ENCODE data around the gene MLX.
"Not testable (repeated sequence)": the region's sequence is repeated elsewhere in the genome, so short reads cannot be mapped to it uniquely, and the experiment has no call there.

The MLX gene

DNA sequence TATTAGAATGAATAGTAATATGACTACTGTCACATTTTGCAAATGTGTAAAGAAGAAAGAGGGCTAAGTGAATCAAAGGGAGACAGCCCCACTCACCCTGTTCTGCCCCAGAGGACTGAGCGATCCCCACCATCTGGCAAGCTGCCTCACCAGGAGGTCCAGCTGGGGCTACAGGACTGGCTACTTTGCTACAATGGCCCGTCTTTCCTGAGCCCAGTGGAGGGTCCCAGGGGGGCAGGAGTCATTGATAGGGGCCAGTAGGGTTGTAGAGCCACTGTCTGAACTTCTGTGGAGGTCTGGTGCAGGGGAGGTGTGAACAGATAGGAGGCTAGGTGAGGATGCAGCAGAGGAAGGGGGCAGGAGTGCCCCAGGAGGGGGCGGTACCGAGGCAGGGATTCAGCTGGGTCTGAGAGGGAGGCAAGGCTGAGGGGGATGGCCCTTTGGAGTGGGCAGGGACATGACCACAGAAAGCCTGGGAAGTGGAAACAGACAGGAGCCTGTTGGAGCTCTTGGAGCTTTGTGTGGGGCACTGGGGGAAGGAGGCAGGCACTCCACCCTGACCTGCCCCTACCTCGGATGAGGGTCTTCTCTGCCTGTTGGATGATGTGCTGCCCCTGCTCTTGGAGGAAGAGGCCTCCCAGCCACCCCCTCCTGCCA lies 10.8 kb upstream of the MLX start:
- DNase-seq = not testable (repeated sequence)

- DNase-seq = no peak
Measured at GRCh38 chr17:42559075-42559474, 7.8 kb upstream of the MLX start.

DNA sequence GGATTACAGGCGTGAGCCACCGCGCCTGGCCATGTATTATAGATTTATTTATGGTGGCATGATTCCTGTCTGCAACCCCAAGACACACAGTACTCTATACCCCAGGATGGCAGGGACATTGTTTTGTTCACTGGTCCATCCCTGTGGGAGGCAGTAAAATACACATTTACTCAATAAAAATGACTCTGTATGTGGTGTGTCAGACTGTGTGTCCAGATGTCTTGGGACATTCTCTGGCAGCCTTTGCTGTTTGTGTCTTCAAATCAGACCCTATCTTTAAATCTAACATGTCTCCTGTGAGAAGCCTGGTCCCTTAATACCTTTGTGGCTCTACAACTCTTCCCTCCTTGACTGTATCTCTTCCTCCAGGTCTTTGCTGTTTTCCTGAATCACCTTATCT lies 6.7 kb upstream of the MLX start:
- no peak for DNase-seq

GRCh38 chr17:42561897-42562387 lies 5.0 kb upstream of the MLX start, which contains the start of gene COASY:
Gene COASY (plus strand): TSS chr17:42562148. CDS start chr17:42562623, 475 bp downstream.
- peak; percentile 96 for DNase-seq

DNA sequence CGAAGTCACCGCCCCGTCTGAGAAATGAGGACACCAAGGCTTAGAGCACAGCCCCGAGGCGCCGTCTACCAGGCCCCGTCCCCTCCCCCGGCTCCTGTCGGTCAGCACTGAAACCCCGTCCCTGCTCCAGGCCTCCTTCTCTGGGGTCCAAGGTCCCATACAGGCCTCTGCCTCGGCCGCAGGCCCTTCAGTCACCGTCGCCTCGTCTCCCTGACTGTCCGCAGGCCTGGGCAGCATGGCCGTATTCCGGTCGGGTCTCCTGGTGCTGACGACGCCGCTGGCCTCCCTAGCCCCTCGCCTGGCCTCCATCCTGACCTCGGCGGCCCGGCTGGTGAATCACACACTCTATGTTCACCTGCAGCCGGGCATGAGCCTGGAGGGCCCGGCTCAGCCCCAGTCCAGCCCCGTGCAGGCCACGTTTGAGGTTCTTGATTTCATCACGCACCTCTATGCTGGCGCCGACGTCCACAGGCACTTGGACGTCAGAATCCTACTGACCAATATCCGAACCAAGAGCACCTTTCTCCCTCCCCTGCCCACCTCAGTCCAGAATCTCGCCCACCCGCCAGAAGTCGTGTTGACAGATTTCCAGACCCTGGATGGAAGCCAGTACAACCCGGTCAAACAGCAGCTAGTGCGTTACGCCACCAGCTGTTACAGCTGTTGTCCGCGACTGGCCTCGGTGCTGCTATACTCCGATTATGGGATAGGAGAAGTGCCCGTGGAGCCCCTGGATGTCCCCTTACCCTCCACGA lies 4.3 kb upstream of the MLX start:
- no peak for DNase-seq

GRCh38 chr17:42563143-42563509 lies 3.8 kb upstream of the MLX start:
- DNase-seq = no peak

GRCh38 chr17:42563543-42563942 lies 3.4 kb upstream of the MLX start:
- no peak for DNase-seq

DNA sequence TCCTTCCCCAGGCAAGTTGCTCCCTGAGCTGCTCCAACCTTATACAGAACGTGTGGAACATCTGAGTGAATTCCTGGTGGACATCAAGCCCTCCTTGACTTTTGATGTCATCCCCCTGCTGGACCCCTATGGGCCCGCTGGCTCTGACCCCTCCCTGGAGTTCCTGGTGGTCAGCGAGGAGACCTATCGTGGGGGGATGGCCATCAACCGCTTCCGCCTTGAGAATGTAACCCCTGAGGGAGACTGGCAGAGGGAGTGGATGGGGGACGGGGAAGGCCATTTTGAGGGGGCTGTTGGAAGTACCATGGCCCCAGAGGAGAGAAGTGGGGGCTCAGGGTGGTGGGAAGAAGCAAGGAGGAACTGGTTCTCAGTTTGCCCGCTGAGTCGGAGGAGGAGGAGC lies 3.0 kb upstream of the MLX start:
- DNase-seq = no peak

DNA sequence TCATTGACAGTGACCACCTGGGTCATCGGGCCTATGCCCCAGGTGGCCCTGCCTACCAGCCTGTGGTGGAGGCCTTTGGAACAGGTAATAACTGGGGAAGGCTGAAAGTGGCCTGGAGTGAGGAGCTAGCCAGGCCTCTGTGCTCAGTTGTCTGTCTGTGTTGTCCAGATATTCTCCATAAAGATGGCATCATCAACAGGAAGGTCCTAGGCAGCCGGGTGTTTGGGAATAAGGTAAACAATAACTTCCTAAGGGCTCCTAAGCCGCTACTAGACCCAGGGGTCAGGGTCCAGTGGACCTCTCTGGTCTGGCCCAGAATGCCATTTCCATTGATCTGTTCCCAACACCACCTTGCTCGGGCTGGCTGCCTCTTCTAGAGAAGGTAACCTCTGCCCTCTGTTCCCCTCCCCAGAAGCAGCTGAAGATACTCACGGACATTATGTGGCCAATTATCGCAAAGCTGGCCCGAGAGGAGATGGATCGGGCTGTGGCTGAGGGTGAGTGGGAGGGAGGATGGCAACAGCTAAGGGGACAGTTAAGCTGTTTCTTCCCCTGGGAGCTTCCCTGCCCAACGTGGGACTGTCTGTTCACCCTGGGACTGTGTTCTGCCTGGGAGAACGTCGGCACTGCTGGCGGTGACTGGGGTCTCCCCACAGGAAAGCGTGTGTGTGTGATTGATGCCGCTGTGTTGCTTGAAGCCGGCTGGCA lies 1.9 kb upstream of the MLX start:
- DNase-seq = no peak

DNA sequence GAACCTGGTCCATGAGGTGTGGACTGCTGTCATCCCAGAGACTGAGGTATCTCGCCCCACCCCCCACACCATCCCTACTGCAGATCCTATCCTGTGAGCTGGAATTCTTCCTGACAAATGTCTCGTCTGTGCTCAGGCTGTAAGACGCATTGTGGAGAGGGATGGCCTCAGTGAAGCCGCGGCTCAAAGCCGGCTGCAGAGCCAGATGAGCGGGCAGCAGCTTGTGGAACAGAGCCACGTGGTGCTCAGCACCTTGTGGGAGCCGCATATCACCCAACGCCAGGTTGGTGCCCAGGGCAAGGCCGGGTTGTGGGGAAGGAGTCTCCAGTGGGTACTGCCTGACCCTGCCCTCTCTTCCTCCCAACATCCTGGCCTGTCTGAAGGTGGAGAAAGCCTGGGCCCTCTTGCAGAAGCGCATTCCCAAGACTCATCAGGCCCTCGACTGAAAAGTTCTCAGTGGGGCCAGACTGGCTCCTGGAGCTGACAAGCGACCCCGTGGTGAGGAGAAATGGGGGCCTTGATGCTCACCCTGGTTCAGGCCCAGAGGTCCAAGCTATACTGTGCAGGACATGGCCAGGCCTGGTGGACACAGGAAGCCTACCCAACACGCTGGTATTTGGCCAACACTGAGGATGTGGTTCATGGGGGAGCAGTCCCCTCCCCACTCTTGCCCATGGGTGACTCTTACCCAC lies 1.2 kb upstream of the MLX start:
- DNase-seq = no peak

DNA sequence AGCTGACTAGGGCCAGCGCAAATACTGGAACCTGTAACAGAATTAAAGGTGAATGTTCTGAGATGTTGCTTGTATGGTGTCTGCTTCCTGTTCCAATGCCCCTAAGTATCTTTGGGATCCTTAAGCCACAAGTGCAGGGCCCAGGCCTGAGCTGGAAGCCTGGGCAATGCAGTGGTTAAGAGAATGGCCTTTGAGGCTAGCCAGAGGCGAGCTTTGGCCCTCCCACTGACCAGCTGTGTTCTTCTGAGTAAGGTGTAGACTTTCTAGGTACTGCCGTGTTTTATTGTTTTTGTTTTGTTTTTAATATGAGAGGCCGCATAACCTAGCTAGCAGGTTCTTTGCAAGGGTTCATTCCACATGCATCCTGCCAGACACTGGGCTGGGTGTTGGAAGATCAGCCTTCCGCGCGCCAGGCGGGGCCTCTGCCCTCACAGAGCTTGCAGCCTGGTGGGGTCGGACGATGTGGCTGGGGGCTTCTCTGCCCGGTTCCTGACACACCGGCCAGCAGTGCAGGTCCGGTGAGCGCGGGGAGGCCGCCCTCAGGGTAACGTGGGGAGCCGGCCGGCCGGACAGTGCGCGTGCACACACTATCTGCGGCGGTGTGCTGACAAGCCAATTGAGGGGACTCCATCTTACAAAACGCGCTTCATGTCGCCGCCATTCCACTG lies 551 bp upstream of the MLX start:
- DNase-seq = no peak

GRCh38 chr17:42568341-42569111 lies 1.6 kb downstream of the MLX start:
- DNase-seq = no peak

GRCh38 chr17:42571435-42572225 lies 4.7 kb downstream of the MLX start:
- DNase-seq = no peak

DNA sequence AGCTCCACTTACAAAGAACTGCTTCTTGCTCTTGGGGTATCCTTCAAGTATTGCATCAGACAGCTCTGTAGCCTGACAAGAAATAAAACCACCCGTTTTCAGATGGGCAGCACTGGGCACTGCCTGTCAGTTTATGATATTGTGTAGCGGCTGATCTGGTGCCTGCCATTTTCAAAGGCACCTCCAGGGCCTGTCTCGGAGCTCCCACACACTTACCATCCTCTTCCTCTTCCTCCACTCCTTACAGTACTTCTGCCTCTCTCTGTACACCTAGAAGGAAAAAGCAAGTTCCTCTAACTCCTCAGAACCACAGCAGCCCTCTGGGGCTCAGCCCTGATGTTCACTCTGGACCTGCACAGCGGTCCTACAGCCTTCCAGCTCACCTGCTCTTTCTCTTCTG lies 6.2 kb downstream of the MLX start:
- no peak for DNase-seq

DNA sequence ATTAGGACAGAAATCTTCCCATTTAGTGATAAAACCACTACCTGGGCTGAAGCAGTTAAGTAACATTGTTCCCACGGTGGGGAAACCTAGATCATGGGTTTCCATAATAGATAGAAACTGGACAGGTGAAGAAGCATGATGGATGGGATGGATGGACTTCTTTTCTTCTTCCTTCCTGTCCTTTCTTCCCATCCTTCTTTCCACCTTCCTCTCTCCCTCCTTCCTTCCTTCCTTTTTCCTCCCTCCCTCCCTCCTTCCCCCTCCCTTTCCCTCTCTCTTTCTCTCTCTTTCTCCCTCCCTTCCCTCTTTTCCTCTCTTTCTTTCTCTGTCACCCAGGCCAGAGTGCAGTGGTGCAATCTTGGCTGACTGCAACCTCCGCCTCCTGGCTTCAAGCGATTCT lies 7.6 kb downstream of the MLX start:
- no peak for DNase-seq

DNA sequence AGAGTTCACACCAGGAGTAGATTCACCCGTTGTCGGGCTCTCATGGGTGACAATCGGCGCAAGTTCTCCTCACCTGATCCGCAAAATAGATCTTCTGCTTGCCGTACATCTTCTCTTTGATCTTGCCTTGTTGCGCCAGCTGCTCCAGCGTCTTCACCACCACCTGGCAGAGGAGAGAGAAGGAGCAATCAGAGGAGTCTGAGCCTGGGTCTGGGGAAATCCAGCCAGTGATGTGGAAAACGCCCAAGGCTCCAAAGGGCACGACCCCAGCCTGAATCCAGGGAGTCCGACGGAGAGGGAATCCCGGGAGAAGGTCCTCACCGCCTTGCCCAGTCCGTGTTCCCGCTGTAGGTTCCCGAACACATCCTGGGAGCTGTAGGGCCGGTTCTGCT lies 10.2 kb downstream of the MLX start:
- no peak for DNase-seq

DNA sequence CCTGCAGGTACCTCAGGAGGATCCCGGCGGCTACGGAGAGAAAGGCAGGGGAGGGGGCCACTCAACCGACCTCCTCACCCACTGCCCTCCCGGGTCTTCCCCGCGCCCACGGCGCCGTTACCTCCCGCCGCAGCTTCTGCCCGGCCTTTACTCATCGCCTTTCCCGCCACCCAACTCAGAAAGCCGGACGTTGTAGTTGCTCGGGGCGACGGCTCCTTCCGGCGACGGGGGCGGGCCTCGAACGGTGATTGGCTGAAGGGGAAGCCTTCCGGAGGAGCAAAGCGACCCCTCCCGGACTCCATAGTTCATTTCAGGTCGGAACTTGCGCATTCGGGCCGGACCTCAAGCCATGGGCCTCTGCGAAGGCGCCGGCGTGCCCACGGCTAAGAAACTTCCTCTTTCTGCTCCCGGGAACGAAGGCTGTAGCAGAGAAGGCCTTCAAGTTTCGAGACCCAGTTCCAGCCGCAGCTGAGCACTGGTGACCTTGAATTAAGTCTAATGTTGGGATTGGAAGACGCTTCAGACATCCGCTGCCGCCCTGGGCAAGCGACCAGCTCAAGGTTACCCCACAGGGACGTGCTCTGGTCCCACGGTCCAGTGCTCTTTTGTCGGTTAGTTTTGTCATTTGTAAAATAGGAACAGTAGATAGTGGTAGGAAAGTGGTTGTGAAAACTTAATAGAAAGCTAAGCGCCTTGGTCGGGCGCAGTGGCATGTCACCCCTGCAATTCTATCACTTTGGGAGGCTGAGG lies 10.8 kb downstream of the MLX start, which contains the start of gene PSMC3IP:
TSS of gene PSMC3IP (minus strand) at position 198 of the 750 bp plus-strand sequence. CDS start at position 155, 43 bp downstream.
- peak; percentile 96 for DNase-seq

- DNase-seq = peak; percentile 83
Measured at GRCh38 chr17:42578282-42578869, 11.5 kb downstream of the MLX start.

- no peak for DNase-seq
Measured at GRCh38 chr17:42579794-42580551, 13.1 kb downstream of the MLX start.
